Neural cell (in vitro differentiated cells): ENCODE data around the gene CAMKMT. TPM values are rescaled to one million over a fixed set of nuclear protein-coding genes. Genes with fewer than 3 reads are reported as not detected.

ENCODE experiments used
- H2AFZ ChIP-seq: fragments of 200-600, 300-800 bp; sonication (generic), shearing (Covaris generic); 2 replicates; pipeline ENCODE4 v1.6.0; 2014; ENCODE audit warnings: low read depth, mild to moderate bottlenecking, antibody characterized with exemption, low read length, moderate library complexity
- H3F3A ChIP-seq: fragments of 200-600 bp; shearing (Covaris generic); 2 replicates; pipeline ENCODE4 v1.6.1; 2016; ENCODE audit warnings: mild to moderate bottlenecking, moderate library complexity, mixed read lengths, antibody characterized with exemption, low read length; ENCODE audit not compliant: insufficient read depth, poor library complexity, severe bottlenecking
- H3K27ac ChIP-seq: fragments of 200-600, 300-800 bp; sonication (generic), shearing (Covaris generic); 2 replicates; pipeline ENCODE4 v1.5.1; 2014; ENCODE audit warnings: mild to moderate bottlenecking, low read length, moderate library complexity
- H3K27me3 ChIP-seq: fragments of 300-800, 200-600 bp; sonication (generic), shearing (Covaris generic); 2 replicates; pipeline ENCODE4 v1.6.0; 2014; ENCODE audit warnings: mild to moderate bottlenecking, low read depth, low read length, moderate library complexity; ENCODE audit not compliant: insufficient read depth
- H3K36me3 ChIP-seq: fragments of 300-800, 200-600 bp; sonication (generic), shearing (Covaris generic); 2 replicates; pipeline ENCODE4 v1.5.1; 2014; ENCODE audit warnings: mild to moderate bottlenecking, antibody characterized with exemption, low read length, moderate library complexity; ENCODE audit not compliant: insufficient read depth
- H3K4me2 ChIP-seq: fragments of 300-800, 200-600 bp; sonication (generic), shearing (Covaris generic); 2 replicates; pipeline ENCODE4 v1.6.0; 2014; ENCODE audit warnings: mild to moderate bottlenecking, low read length
- H3K4me3 ChIP-seq: fragments of 300-800, 200-600 bp; sonication (generic), shearing (Covaris generic); 2 replicates; pipeline ENCODE4 v1.5.1; 2014; ENCODE audit warnings: mild to moderate bottlenecking, low read length, moderate library complexity
- H3K79me2 ChIP-seq: fragments of 200-600 bp; shearing (Covaris generic); replicated peaks from 2 replicates; pipeline ENCODE4 v1.6.0; 2014; ENCODE audit warnings: mild to moderate bottlenecking, low read length, moderate library complexity; ENCODE audit not compliant: insufficient read depth
- H3K9ac ChIP-seq: fragments of 300-800, 200-600 bp; sonication (generic), shearing (Covaris generic); 2 replicates; pipeline ENCODE4 v1.6.1; 2016; ENCODE audit warnings: mild to moderate bottlenecking, low read length, mixed read lengths
- H3K9me2 ChIP-seq: fragments of 200-600 bp; shearing (Covaris generic); 2 replicates; pipeline ENCODE4 v1.6.1; 2016; ENCODE audit warnings: mild to moderate bottlenecking, low read length, mixed read lengths; ENCODE audit not compliant: insufficient read depth
- H3K9me3 ChIP-seq: fragments of 200-600, 300-800 bp; sonication (generic), shearing (Covaris generic); 2 replicates; pipeline ENCODE4 v1.6.1; 2016; ENCODE audit warnings: mild to moderate bottlenecking, mixed run types, low read length, moderate library complexity, mixed read lengths
- H4K20me1 ChIP-seq: fragments of 200-600 bp; shearing (Covaris generic); 2 replicates; pipeline ENCODE4 v1.6.1; 2016; ENCODE audit warnings: mild to moderate bottlenecking, mixed run types; ENCODE audit not compliant: insufficient read depth
- EP300 ChIP-seq: fragments of 450-650 bp; conservative IDR thresholded peaks from 2 replicates; pipeline ENCODE4 v1.6.1; 2014; ENCODE audit warnings: antibody characterized with exemption, mild to moderate bottlenecking, moderate library complexity; ENCODE audit not compliant: poor library complexity, severe bottlenecking
- EZH2 ChIP-seq: fragments of 200-600, 300-800 bp; shearing (Covaris generic), sonication (generic); IDR thresholded peaks from 2 replicates; pipeline ENCODE4 v1.6.1; 2014; ENCODE audit warnings: antibody characterized with exemption, low read length, borderline replicate concordance, mild to moderate bottlenecking; ENCODE audit not compliant: insufficient read depth, poor library complexity, severe bottlenecking
- MXI1 ChIP-seq: fragments of 450-650 bp; conservative IDR thresholded peaks from 2 replicates; pipeline ENCODE4 v1.6.1; 2014; ENCODE audit warnings: antibody characterized with exemption, mild to moderate bottlenecking; ENCODE audit not compliant: poor library complexity, severe bottlenecking
- POLR2AphosphoS5 ChIP-seq: IDR thresholded peaks from 2 replicates; pipeline ENCODE4 v1.6.1; 2012
- RAD21 ChIP-seq: fragments of 450-650 bp; conservative IDR thresholded peaks from 2 replicates; pipeline ENCODE4 v1.6.1; 2014; ENCODE audit warnings: antibody characterized with exemption, mild to moderate bottlenecking, moderate library complexity
- SMC3 ChIP-seq: fragments of 450-650 bp; conservative IDR thresholded peaks from 2 replicates; pipeline ENCODE4 v1.6.1; 2014; ENCODE audit warnings: antibody characterized with exemption, mild to moderate bottlenecking, moderate library complexity; ENCODE audit not compliant: poor library complexity
- TAF1 ChIP-seq: IDR thresholded peaks from 2 replicates; pipeline ENCODE4 v1.6.1; 2012; ENCODE audit warnings: low read depth
- polyA plus RNA-seq: library from polyadenylated mRNA; depleted of rRNA; stranded (reverse); fragments of >200 nt; gene quantifications from 2 replicates; pipeline ENCODE4 v1.2.3, GENCODE V29; 2014
- TF ChIP-seq, protein P1 (sequence below): fragments of 450-650 bp; IDR thresholded peaks from 2 replicates; pipeline ENCODE4 v1.5.1; 2014; ENCODE audit warnings: antibody characterized with exemption, mild to moderate bottlenecking, moderate library complexity; ENCODE audit not compliant: poor library complexity, severe bottlenecking
- TF ChIP-seq, protein P2 (sequence below): IDR thresholded peaks from 2 replicates; pipeline ENCODE4 v1.6.1; 2012; ENCODE audit warnings: borderline replicate concordance

Gene CAMKMT
- polyA plus RNA-seq, 1 donor from 2014 or later, result 5.1 TPM

DNA sequence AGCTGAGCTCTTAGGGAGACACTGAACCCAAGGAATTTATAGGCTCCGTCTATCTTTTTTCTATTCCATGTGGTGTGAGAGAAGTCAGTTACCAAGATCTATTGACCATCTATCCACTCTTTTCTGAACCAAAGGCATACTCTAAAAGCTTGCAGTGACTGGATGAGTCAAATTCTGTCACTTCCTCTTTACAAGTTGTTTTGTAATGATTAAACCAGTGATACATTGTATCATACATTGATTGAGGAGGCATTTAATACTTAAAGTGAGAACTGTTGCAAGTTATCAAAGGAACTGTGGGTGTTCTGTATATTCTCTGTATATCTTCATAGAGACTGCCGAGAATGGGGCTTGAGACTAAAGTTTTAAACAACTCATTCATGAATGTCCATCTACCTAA, 188.8 kb downstream of the CAMKMT start:
- no peaks in the 10 kb centered on the region for H3K79me2 ChIP-seq
- H3K9me3 ChIP-seq, result no peaks in the 10 kb centered on the region
- H3K27me3 ChIP-seq, result no peaks in the 10 kb centered on the region
- no peaks in the 10 kb centered on the region for H4K20me1 ChIP-seq
- H3K9ac ChIP-seq, result no peak overlapping the region
- H3K4me3 ChIP-seq, result no peak overlapping the region
- no peak overlapping the region for H3K27ac ChIP-seq
- no peaks in the 10 kb centered on the region for H3K36me3 ChIP-seq
- TF ChIP-seq RAD21 (no peak), MXI1 (no peak), POLR2AphosphoS5 (no peak), EP300 (no peak), TAF1 (no peak), EZH2 (no peak), SMC3 (no peak)
- TF ChIP-seq, protein P1, sequence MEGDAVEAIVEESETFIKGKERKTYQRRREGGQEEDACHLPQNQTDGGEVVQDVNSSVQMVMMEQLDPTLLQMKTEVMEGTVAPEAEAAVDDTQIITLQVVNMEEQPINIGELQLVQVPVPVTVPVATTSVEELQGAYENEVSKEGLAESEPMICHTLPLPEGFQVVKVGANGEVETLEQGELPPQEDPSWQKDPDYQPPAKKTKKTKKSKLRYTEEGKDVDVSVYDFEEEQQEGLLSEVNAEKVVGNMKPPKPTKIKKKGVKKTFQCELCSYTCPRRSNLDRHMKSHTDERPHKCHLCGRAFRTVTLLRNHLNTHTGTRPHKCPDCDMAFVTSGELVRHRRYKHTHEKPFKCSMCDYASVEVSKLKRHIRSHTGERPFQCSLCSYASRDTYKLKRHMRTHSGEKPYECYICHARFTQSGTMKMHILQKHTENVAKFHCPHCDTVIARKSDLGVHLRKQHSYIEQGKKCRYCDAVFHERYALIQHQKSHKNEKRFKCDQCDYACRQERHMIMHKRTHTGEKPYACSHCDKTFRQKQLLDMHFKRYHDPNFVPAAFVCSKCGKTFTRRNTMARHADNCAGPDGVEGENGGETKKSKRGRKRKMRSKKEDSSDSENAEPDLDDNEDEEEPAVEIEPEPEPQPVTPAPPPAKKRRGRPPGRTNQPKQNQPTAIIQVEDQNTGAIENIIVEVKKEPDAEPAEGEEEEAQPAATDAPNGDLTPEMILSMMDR, result no peak
- TF ChIP-seq, protein P2, sequence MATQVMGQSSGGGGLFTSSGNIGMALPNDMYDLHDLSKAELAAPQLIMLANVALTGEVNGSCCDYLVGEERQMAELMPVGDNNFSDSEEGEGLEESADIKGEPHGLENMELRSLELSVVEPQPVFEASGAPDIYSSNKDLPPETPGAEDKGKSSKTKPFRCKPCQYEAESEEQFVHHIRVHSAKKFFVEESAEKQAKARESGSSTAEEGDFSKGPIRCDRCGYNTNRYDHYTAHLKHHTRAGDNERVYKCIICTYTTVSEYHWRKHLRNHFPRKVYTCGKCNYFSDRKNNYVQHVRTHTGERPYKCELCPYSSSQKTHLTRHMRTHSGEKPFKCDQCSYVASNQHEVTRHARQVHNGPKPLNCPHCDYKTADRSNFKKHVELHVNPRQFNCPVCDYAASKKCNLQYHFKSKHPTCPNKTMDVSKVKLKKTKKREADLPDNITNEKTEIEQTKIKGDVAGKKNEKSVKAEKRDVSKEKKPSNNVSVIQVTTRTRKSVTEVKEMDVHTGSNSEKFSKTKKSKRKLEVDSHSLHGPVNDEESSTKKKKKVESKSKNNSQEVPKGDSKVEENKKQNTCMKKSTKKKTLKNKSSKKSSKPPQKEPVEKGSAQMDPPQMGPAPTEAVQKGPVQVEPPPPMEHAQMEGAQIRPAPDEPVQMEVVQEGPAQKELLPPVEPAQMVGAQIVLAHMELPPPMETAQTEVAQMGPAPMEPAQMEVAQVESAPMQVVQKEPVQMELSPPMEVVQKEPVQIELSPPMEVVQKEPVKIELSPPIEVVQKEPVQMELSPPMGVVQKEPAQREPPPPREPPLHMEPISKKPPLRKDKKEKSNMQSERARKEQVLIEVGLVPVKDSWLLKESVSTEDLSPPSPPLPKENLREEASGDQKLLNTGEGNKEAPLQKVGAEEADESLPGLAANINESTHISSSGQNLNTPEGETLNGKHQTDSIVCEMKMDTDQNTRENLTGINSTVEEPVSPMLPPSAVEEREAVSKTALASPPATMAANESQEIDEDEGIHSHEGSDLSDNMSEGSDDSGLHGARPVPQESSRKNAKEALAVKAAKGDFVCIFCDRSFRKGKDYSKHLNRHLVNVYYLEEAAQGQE, result no peak
- no peaks in the 10 kb centered on the region for H3F3A ChIP-seq
- no peaks in the 10 kb centered on the region for H3K9me2 ChIP-seq
- H3K4me2 ChIP-seq, result no peak overlapping the region
- H2AFZ ChIP-seq, result no peak overlapping the region

DNA sequence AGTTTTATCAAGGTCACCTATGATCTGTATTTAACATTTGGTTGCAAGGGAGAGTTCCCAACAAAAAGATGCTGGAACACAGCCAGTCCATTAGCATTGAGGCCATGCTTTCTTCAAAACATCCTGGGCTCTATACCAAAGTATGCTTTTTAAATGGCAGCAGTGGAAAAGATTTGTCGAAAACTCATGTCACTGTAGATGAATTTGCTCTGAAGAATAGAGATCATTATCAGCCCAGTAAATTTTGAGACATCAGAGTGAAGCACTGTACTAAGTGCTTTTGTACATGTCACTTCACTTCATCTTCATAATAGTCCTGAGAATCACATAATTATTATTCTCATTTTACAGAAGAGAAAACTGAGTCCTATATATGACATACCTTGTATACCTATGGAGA, 189.8 kb downstream of the CAMKMT start:
- TF ChIP-seq, protein P1, result no peak
- TF ChIP-seq MXI1 (no peak), SMC3 (no peak), TAF1 (no peak), POLR2AphosphoS5 (no peak), EZH2 (no peak), RAD21 (no peak), EP300 (no peak)
- TF ChIP-seq, protein P2, result no peak
- H3K27me3 ChIP-seq, result no peaks in the 10 kb centered on the region
- H3K79me2 ChIP-seq, result no peaks in the 10 kb centered on the region
- H4K20me1 ChIP-seq, result no peaks in the 10 kb centered on the region
- H3K27ac ChIP-seq, result no peak overlapping the region
- no peak overlapping the region for H2AFZ ChIP-seq
- no peaks in the 10 kb centered on the region for H3K9me2 ChIP-seq
- H3F3A ChIP-seq, result no peaks in the 10 kb centered on the region
- no peak overlapping the region for H3K4me3 ChIP-seq
- no peak overlapping the region for H3K4me2 ChIP-seq
- no peaks in the 10 kb centered on the region for H3K9me3 ChIP-seq
- H3K9ac ChIP-seq, result no peak overlapping the region
- no peaks in the 10 kb centered on the region for H3K36me3 ChIP-seq
